Heart left ventricle (tissue), 13 donors: Measurements from ENCODE around the gene TMEM42.

Source experiments
- CTCF ChIP-seq, 12 donors: fragments of 200-600 bp; sonication (generic) in 4 of 12; IDR thresholded peaks; one replicate each; pipeline versions ENCODE4 v1.5.0 to v1.8.0; 2018 to 2022; ENCODE audit warnings: antibody characterized with exemption in 12 of 12, mild to moderate bottlenecking in 5 of 12
- POLR2A ChIP-seq, 2 donors: fragments of 450-650 bp; IDR thresholded peaks; one replicate each; pipeline ENCODE4 v1.6.1; 2017; ENCODE audit warnings: antibody characterized with exemption in 2 of 2, mild to moderate bottlenecking in 2 of 2, moderate library complexity in 2 of 2
- donor health status: ischemic (EF 13 %, LVEDD 7.1; RV severe dilation, severe dysfunction).
- donor health status: DM: no; HTN: yes; CAD: no.
- donor health status: DM: no; HTN: no; CAD: no.
- donor health status: ischemic (EF 25% LVEDD 6.9; RV normal size, moderate dysfunction).
- donor health status: ischemic (EF 25% LVEDD 5.7; RV mildly dilated, moderate dysfunction).
- donor health status: ischemic (EF 35%, LVEDD 5.7; RV mildly dilated, moderate dysfunction).
- donor health status: nonischemic (EF 11% LVEDD 7.7; RV severe dilation, severe dysfunction).
- donor health status: DM: yes; HTN: yes; CAD: no.
- donor health status: PGD.
- donor health status: ischemic (EF 29% LVEDD 5.4; RV normal size, mild dysfunction).
- donor health status: nonischemic (EF 23%, LVEDD 6.1; RV moderate dilation, normal function).

- TF ChIP-seq CTCF (IDR thresholded peaks at IDR 0.05) (no peak), POLR2A (IDR thresholded peaks at IDR 0.05) (no peak)
Observed at GRCh38 chr3:44903751-44904150, 42.0 kb downstream of the TMEM42 start.
